GM12865 (cell line): ENCODE measurements around the gene AIP.
A peak's percentile ranks its signal among the peaks of the same experiment; 100 is the strongest.

Experiments
- DNase-seq: peaks from one replicate; pipeline ENCODE4 v3.0.0; 2010; ENCODE audit warnings: low read depth
- H3K4me3 ChIP-seq: 2 replicates; pipeline ENCODE4 v1.5.1; 2011; ENCODE audit warnings: mild to moderate bottlenecking, low read depth, low read length, control low read depth
- CTCF ChIP-seq: IDR thresholded peaks from 2 replicates; pipeline ENCODE4 v1.5.1; 2011; ENCODE audit warnings: low read length, control low read depth, low read depth, inconsistent platforms; ENCODE audit not compliant: insufficient read depth; ENCODE audit errors: missing control alignments

Gene AIP

GRCh38 chr11:67502328-67502979 lies 19.6 kb downstream of the AIP start:
- H3K4me3 ChIP-seq, result no peak overlapping the region
- no peak for DNase-seq
- no peak for TF ChIP-seq CTCF

GRCh38 chr11:67503119-67504004 lies 20.5 kb downstream of the AIP start:
- peak overlapping the region; percentile 51 for H3K4me3 ChIP-seq
- no peak for TF ChIP-seq CTCF
- no peak for DNase-seq

GRCh38 chr11:67504005-67504949 lies 21.5 kb downstream of the AIP start:
- peak overlapping the region; percentile 89 for H3K4me3 ChIP-seq
- no peak for TF ChIP-seq CTCF
- peak; percentile 34 for DNase-seq

- peak within 1 kb of the TSS; percentile 89 for H3K4me3 ChIP-seq
- peak; percentile 77 for DNase-seq
- no peak for TF ChIP-seq CTCF
These were observed 22.2 kb downstream of the AIP start, which contains the start of gene PITPNM1 for GRCh38 chr11:67504950-67505581. PITPNM1 (minus strand) TSS chr11:67505363; CDS start chr11:67504180, 1,183 bp downstream.

GRCh38 chr11:67505605-67506396 lies 23.0 kb downstream of the AIP start:
- peak; percentile 94 for TF ChIP-seq CTCF
- H3K4me3 ChIP-seq, result peak overlapping the region; percentile 89
- DNase-seq, result peak; percentile 90
